GM10266 (cell line): ENCODE measurements around the gene LDLRAD4.
"Not testable (repeated sequence)": the region's sequence is repeated elsewhere in the genome, so short reads cannot be mapped to it uniquely, and the experiment has no call there.

Experiments
- DNase-seq: peaks from one replicate; pipeline ENCODE4 v3.0.0; 2012; ENCODE audit errors: extremely low spot score
- CTCF ChIP-seq: IDR thresholded peaks from 2 replicates; pipeline ENCODE4 v1.5.1; 2012; ENCODE audit warnings: mild to moderate bottlenecking, low read depth; ENCODE audit not compliant: control insufficient read depth, insufficient read depth; ENCODE audit errors: missing control alignments

Gene LDLRAD4

GRCh38 chr18:13681701-13682100 lies 463.1 kb downstream of the LDLRAD4 start:
- no peak for DNase-seq

GRCh38 chr18:13684546-13684945 lies 466.0 kb downstream of the LDLRAD4 start:
- TF ChIP-seq CTCF = no peak

More at GRCh38 chr18:13681701-13682100, 463.1 kb downstream of the LDLRAD4 start:
- TF ChIP-seq CTCF = no peak

GRCh38 chr18:13688191-13689136 lies 469.9 kb downstream of the LDLRAD4 start:
- DNase-seq = no peak
- no peak for TF ChIP-seq CTCF

More at GRCh38 chr18:13684546-13684945, 466.0 kb downstream of the LDLRAD4 start:
- DNase-seq = no peak

GRCh38 chr18:13690060-13690459 lies 471.5 kb downstream of the LDLRAD4 start:
- not testable (repeated sequence) for DNase-seq

GRCh38 chr18:13695337-13695736 lies 476.8 kb downstream of the LDLRAD4 start:
- DNase-seq = not testable (repeated sequence)

GRCh38 chr18:13696961-13697360 lies 478.4 kb downstream of the LDLRAD4 start:
- no peak for TF ChIP-seq CTCF
- DNase-seq = no peak

GRCh38 chr18:13700153-13700552 lies 481.6 kb downstream of the LDLRAD4 start:
- no peak for DNase-seq
- no peak for TF ChIP-seq CTCF
